ENCODE measurements around the gene ACSBG1.
A peak's percentile ranks its signal among the peaks of the same experiment; 100 is the strongest.

- TF ChIP-seq POLR2A (IDR thresholded peaks at IDR 0.05) (no peak), CTCF (IDR thresholded peaks at IDR 0.05 in 8 of 11, conservative IDR thresholded peaks at IDR 0.05 in 3 of 11) (no peak), POLR2AphosphoS5 (IDR thresholded peaks at IDR 0.05) (peak in 1 of 3 donors; percentile 39)
Observed at GRCh38 chr15:78280319-78281072, 46.1 kb upstream of the ACSBG1 start.

Measured in spleen (tissue), 7 donors.